Ishikawa (cell line): ENCODE measurements around the gene EEPD1.

Experiments used
- CREB1 ChIP-seq: IDR thresholded peaks from 2 replicates; pipeline ENCODE4 v1.6.1; 2012; ENCODE audit warnings: low read depth
- EGR1 ChIP-seq: IDR thresholded peaks from 2 replicates; pipeline ENCODE4 v1.6.1; 2012
- EP300 ChIP-seq: IDR thresholded peaks from 2 replicates; pipeline ENCODE4 v1.6.1; 2012; ENCODE audit warnings: borderline replicate concordance
- FOXM1 ChIP-seq: IDR thresholded peaks from 2 replicates; pipeline ENCODE4 v1.6.1; 2012; ENCODE audit warnings: low read depth, borderline replicate concordance
- MAX ChIP-seq: IDR thresholded peaks from 2 replicates; pipeline ENCODE4 v1.6.1; 2012
- RAD21 ChIP-seq: IDR thresholded peaks from 2 replicates; pipeline ENCODE4 v1.6.1; 2012; ENCODE audit warnings: low read depth
- TAF1 ChIP-seq: IDR thresholded peaks from 2 replicates; pipeline ENCODE4 v1.6.1; 2012; ENCODE audit warnings: low read depth, mild to moderate bottlenecking
- TCF12 ChIP-seq: IDR thresholded peaks from 2 replicates; pipeline ENCODE4 v1.6.1; 2012; ENCODE audit warnings: low read depth
- TEAD4 ChIP-seq: IDR thresholded peaks from 2 replicates; pipeline ENCODE4 v1.6.1; 2012
- YY1 ChIP-seq: IDR thresholded peaks from 2 replicates; pipeline ENCODE4 v1.6.1; 2012; ENCODE audit warnings: low read depth
- ZBTB7A ChIP-seq: IDR thresholded peaks from 2 replicates; pipeline ENCODE4 v1.6.1; 2012; ENCODE audit warnings: low read depth
- TF ChIP-seq, protein P1 (sequence below): IDR thresholded peaks from 2 replicates; pipeline ENCODE4 v1.6.1; 2012; ENCODE audit warnings: low read depth, mild to moderate bottlenecking
- TF ChIP-seq, protein P2 (sequence below): IDR thresholded peaks from 2 replicates; pipeline ENCODE4 v1.6.1; 2012

DNA sequence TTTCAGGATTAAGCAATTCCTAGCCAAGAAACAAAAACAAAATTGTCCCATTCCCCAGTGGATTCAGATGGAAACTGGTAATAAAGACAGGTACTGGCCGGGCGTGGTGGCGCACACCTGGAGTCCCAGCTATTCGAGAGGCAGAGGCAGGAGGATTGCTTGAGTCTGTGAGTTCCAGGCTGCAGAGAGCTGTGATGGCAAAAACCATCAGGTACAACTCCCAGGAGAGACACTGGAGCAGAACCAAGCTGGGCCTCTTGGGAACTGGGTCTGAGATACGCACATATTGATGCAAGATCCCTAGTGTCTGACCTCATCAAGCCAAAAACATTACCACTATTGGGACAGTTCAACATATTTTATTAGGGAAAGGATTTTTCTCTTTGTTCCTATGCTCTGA lies 152.6 kb downstream of the EEPD1 start:
- TF ChIP-seq FOXM1 (no peak), YY1 (no peak), TCF12 (no peak), CREB1 (no peak), MAX (no peak), TAF1 (no peak), RAD21 (no peak), EGR1 (no peak), EP300 (no peak), ZBTB7A (no peak), TEAD4 (no peak)
- TF ChIP-seq, protein P1, sequence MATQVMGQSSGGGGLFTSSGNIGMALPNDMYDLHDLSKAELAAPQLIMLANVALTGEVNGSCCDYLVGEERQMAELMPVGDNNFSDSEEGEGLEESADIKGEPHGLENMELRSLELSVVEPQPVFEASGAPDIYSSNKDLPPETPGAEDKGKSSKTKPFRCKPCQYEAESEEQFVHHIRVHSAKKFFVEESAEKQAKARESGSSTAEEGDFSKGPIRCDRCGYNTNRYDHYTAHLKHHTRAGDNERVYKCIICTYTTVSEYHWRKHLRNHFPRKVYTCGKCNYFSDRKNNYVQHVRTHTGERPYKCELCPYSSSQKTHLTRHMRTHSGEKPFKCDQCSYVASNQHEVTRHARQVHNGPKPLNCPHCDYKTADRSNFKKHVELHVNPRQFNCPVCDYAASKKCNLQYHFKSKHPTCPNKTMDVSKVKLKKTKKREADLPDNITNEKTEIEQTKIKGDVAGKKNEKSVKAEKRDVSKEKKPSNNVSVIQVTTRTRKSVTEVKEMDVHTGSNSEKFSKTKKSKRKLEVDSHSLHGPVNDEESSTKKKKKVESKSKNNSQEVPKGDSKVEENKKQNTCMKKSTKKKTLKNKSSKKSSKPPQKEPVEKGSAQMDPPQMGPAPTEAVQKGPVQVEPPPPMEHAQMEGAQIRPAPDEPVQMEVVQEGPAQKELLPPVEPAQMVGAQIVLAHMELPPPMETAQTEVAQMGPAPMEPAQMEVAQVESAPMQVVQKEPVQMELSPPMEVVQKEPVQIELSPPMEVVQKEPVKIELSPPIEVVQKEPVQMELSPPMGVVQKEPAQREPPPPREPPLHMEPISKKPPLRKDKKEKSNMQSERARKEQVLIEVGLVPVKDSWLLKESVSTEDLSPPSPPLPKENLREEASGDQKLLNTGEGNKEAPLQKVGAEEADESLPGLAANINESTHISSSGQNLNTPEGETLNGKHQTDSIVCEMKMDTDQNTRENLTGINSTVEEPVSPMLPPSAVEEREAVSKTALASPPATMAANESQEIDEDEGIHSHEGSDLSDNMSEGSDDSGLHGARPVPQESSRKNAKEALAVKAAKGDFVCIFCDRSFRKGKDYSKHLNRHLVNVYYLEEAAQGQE: no peak
- TF ChIP-seq, protein P2, sequence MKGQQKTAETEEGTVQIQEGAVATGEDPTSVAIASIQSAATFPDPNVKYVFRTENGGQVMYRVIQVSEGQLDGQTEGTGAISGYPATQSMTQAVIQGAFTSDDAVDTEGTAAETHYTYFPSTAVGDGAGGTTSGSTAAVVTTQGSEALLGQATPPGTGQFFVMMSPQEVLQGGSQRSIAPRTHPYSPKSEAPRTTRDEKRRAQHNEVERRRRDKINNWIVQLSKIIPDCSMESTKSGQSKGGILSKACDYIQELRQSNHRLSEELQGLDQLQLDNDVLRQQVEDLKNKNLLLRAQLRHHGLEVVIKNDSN: no peak
